H9 (cell line): ENCODE measurements around the gene C19orf44. TPM values are rescaled to one million over a fixed set of nuclear protein-coding genes. Genes with fewer than 3 reads are reported as not detected.

Experiments
- DNase-seq: peaks from one replicate; pipeline ENCODE4 v3.0.0-alpha.2; 2017
- H2AFZ ChIP-seq: one replicate; pipeline ENCODE4 v1.6.1; 2013; ENCODE audit warnings: mild to moderate bottlenecking, low read length, control low read depth, moderate library complexity
- H2AK5ac ChIP-seq: 2 replicates; pipeline ENCODE4 v1.6.1; 2013; ENCODE audit warnings: low read length, control low read depth, mixed read lengths; ENCODE audit not compliant: insufficient read length
- H2BK120ac ChIP-seq: one replicate; pipeline ENCODE4 v1.6.1; 2013; ENCODE audit warnings: low read depth, mild to moderate bottlenecking, low read length, control low read depth, inconsistent platforms; ENCODE audit not compliant: poor library complexity, severe bottlenecking
- H2BK12ac ChIP-seq: 2 replicates; pipeline ENCODE4 v1.6.1; 2013; ENCODE audit warnings: low read length, control low read depth, mixed read lengths, low read depth; ENCODE audit not compliant: insufficient read length
- H2BK15ac ChIP-seq: 2 replicates; pipeline ENCODE4 v1.6.1; 2013; ENCODE audit warnings: low read depth, low read length, control low read depth
- H2BK20ac ChIP-seq: one replicate; pipeline ENCODE4 v1.6.1; 2013; ENCODE audit warnings: low read depth, mild to moderate bottlenecking, low read length, control low read depth, inconsistent platforms; ENCODE audit not compliant: poor library complexity, severe bottlenecking
- H2BK5ac ChIP-seq: 2 replicates; pipeline ENCODE4 v1.6.1; 2013; ENCODE audit warnings: low read length, control low read depth, mixed read lengths; ENCODE audit not compliant: insufficient read length
- H3K14ac ChIP-seq: 2 replicates; pipeline ENCODE4 v1.6.1; 2013; ENCODE audit warnings: low read length, control low read depth; ENCODE audit not compliant: insufficient read depth
- H3K18ac ChIP-seq: 2 replicates; pipeline ENCODE4 v1.6.1; 2013; ENCODE audit warnings: low read depth, mild to moderate bottlenecking, mixed read lengths, low read length, control low read depth; ENCODE audit not compliant: insufficient read length
- H3K23ac ChIP-seq: 2 replicates; pipeline ENCODE4 v1.6.1; 2013; ENCODE audit warnings: low read length, control low read depth, mixed read lengths, low read depth; ENCODE audit not compliant: insufficient read length
- H3K23me2 ChIP-seq: 2 replicates; pipeline ENCODE4 v1.6.1; 2013; ENCODE audit warnings: low read depth, mild to moderate bottlenecking, mixed read lengths, low read length, control low read depth; ENCODE audit not compliant: insufficient read length, poor library complexity, severe bottlenecking
- H3K27ac ChIP-seq: 2 replicates; pipeline ENCODE4 v1.5.1; 2013; ENCODE audit warnings: low read length, control low read depth, mixed read lengths, low read depth; ENCODE audit not compliant: insufficient read length
- H3K27me3 ChIP-seq: 2 replicates; pipeline ENCODE4 v1.6.1; 2013; ENCODE audit warnings: low read length, control low read depth, inconsistent platforms; ENCODE audit not compliant: insufficient read depth
- H3K4ac ChIP-seq: 2 replicates; pipeline ENCODE4 v1.6.1; 2013; ENCODE audit warnings: low read depth, mild to moderate bottlenecking, control low read depth, inconsistent platforms, low read length, moderate library complexity
- H3K4me1 ChIP-seq: 2 replicates; pipeline ENCODE4 v1.6.1; 2013; ENCODE audit warnings: low read length, control low read depth, inconsistent platforms; ENCODE audit not compliant: insufficient read depth
- H3K4me2 ChIP-seq: 2 replicates; pipeline ENCODE4 v1.6.1; 2013; ENCODE audit warnings: low read length, control low read depth, mixed read lengths; ENCODE audit not compliant: insufficient read length, insufficient read depth
- H3K56ac ChIP-seq: 2 replicates; pipeline ENCODE4 v1.6.1; 2013; ENCODE audit warnings: low read depth, mild to moderate bottlenecking, mixed read lengths, low read length, control low read depth; ENCODE audit not compliant: insufficient read length
- H3K79me1 ChIP-seq: 2 replicates; pipeline ENCODE4 v1.6.1; 2013; ENCODE audit warnings: low read depth, mild to moderate bottlenecking, moderate library complexity, low read length, control low read depth, inconsistent platforms; ENCODE audit not compliant: insufficient read depth, poor library complexity, severe bottlenecking
- H3K79me2 ChIP-seq: 2 replicates; pipeline ENCODE4 v1.6.1; 2013; ENCODE audit warnings: low read length, control low read depth, inconsistent platforms; ENCODE audit not compliant: insufficient read depth
- H3K9ac ChIP-seq: 2 replicates; pipeline ENCODE4 v1.6.1; 2013; ENCODE audit warnings: low read length, control low read depth, mixed read lengths; ENCODE audit not compliant: insufficient read length; ENCODE audit errors: extremely low read depth
- H3K9me3 ChIP-seq: one replicate; pipeline ENCODE4 v1.6.1; 2013; ENCODE audit warnings: low read depth, low read length, inconsistent platforms; ENCODE audit not compliant: control insufficient read depth
- H3T11ph ChIP-seq: one replicate; pipeline ENCODE4 v1.6.1; 2013; ENCODE audit warnings: mild to moderate bottlenecking, low read length, control low read depth, inconsistent platforms
- H4K20me1 ChIP-seq: one replicate; pipeline ENCODE4 v1.6.1; 2013; ENCODE audit not compliant: control insufficient read depth, insufficient read length, insufficient read depth
- H4K5ac ChIP-seq: 2 replicates; pipeline ENCODE4 v1.6.1; 2013; ENCODE audit warnings: low read depth, mild to moderate bottlenecking, mixed read lengths, low read length, control low read depth; ENCODE audit not compliant: insufficient read length
- H4K8ac ChIP-seq: replicated peaks from 2 replicates; pipeline ENCODE4 v1.6.1; 2013; ENCODE audit warnings: low read length, control low read depth, mixed read lengths, low read depth; ENCODE audit not compliant: insufficient read length
- H4K91ac ChIP-seq: 2 replicates; pipeline ENCODE4 v1.6.1; 2013; ENCODE audit warnings: low read depth, mild to moderate bottlenecking, moderate library complexity, mixed read lengths, low read length, control low read depth; ENCODE audit not compliant: insufficient read length
- H3K27ac Mint-ChIP-seq, 3 experiments: 2 replicates in 2 of 3; 3 replicates in 1 of 3; pipeline ENCODE4 v1.8.0; 2020 to 2021; ENCODE audit warnings: mixed read lengths in 3 of 3, mild to moderate bottlenecking in 1 of 3, moderate library complexity in 1 of 3
- H3K27me3 Mint-ChIP-seq: 2 replicates; pipeline ENCODE4 v1.8.0; 2021; ENCODE audit warnings: low read depth, mild to moderate bottlenecking, moderate library complexity, mixed read lengths
- H3K36me3 Mint-ChIP-seq, 3 experiments: 2 replicates in 2 of 3; 3 replicates in 1 of 3; pipeline ENCODE4 v1.8.0; 2020 to 2021; ENCODE audit warnings: low read depth in 3 of 3, mixed read lengths in 3 of 3; ENCODE audit not compliant: insufficient read depth in 1 of 3
- H3K4me1 Mint-ChIP-seq, 2 experiments: 2 replicates each; pipeline ENCODE4 v1.8.0; 2020; ENCODE audit warnings: mixed read lengths in 2 of 2
- H3K4me3 Mint-ChIP-seq, 2 experiments: 2 replicates in 1 of 2; 3 replicates in 1 of 2; pipeline ENCODE4 v1.8.0; 2020 to 2021; ENCODE audit warnings: mild to moderate bottlenecking in 2 of 2, mixed read lengths in 2 of 2, moderate library complexity in 1 of 2
- H3K9me3 Mint-ChIP-seq, 2 experiments: 2 replicates in 1 of 2; 3 replicates in 1 of 2; pipeline ENCODE4 v1.8.0; 2020; ENCODE audit warnings: mild to moderate bottlenecking in 2 of 2, mixed read lengths in 2 of 2, moderate library complexity in 1 of 2
- WGBS: extraction: QIAGEN DNeasy Blood & Tissue Kit; methylation state at CpG from one replicate; pipeline ENCODE4 v1.1.7; 2013; ENCODE audit warnings: missing lambda C conversion rate, low lambda C conversion rate, mixed read lengths; ENCODE audit not compliant: insufficient read length; ENCODE audit errors: extremely low coverage; 5-methylcytosine and 5-hydroxymethylcytosine counted together
- total RNA-seq: library from RNA; stranded (reverse); gene quantifications from 2 replicates; pipeline ENCODE4 v1.2.1, GENCODE V29; 2021
- TF ChIP-seq, protein P1 (sequence below): fragments of 200-600 bp; sonication (generic); conservative IDR thresholded peaks from 3 replicates; pipeline ENCODE4 v1.8.0; 2021; ENCODE audit warnings: antibody characterized with exemption, mild to moderate bottlenecking

Gene C19orf44
- total RNA-seq, 1 experiment from 2014 or later = 6.4 TPM

- Histone ChIP-seq H2AK5ac (no peak overlapping the region), H4K8ac (no peak overlapping the region), H3K79me2 (no peaks in the 10 kb centered on the region), H2AFZ (no peak overlapping the region), H3K27me3 (no peaks in the 10 kb centered on the region), H2BK5ac (no peak overlapping the region), H3K23ac (no peak overlapping the region), H3K27ac (no peak overlapping the region), H3K18ac (no peak overlapping the region), H3T11ph (no peak overlapping the region), H2BK120ac (no peak overlapping the region), H3K79me1 (no peaks in the 10 kb centered on the region), H3K9ac (no peak overlapping the region), H2BK20ac (no peak overlapping the region), H4K20me1 (peaks cover 3% of the 10 kb centered on the region), H3K4me1 (no peaks in the 10 kb centered on the region), H3K14ac (no peak overlapping the region), H3K23me2 (no peaks in the 10 kb centered on the region), H4K5ac (no peak overlapping the region), H3K9me3 (no peaks in the 10 kb centered on the region), H2BK12ac (no peak overlapping the region), H2BK15ac (no peak overlapping the region), H3K4me2 (no peak overlapping the region), H3K4ac (no peak overlapping the region), H3K56ac (no peak overlapping the region), H4K91ac (no peak overlapping the region)
- Mint-ChIP-seq H3K4me3 (no peak overlapping the region), H3K27me3 (no peaks in the 10 kb centered on the region), H3K4me1 (no peaks in the 10 kb centered on the region), H3K9me3 (no peaks in the 10 kb centered on the region), H3K36me3 (peaks cover 39 to 69% (median 58%) of the 10 kb centered on the region in 3 experiments; a peak in 6 of 7 replicates), H3K27ac (no peak overlapping the region; a peak in 1 of 7 replicates)
- DNase-seq = no peak
- TF ChIP-seq, protein P1, sequence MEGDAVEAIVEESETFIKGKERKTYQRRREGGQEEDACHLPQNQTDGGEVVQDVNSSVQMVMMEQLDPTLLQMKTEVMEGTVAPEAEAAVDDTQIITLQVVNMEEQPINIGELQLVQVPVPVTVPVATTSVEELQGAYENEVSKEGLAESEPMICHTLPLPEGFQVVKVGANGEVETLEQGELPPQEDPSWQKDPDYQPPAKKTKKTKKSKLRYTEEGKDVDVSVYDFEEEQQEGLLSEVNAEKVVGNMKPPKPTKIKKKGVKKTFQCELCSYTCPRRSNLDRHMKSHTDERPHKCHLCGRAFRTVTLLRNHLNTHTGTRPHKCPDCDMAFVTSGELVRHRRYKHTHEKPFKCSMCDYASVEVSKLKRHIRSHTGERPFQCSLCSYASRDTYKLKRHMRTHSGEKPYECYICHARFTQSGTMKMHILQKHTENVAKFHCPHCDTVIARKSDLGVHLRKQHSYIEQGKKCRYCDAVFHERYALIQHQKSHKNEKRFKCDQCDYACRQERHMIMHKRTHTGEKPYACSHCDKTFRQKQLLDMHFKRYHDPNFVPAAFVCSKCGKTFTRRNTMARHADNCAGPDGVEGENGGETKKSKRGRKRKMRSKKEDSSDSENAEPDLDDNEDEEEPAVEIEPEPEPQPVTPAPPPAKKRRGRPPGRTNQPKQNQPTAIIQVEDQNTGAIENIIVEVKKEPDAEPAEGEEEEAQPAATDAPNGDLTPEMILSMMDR = no peak
- no CpG with 5 or more reads among the region's 14 CpGs for WGBS
Measured at GRCh38 chr19:16518061-16518460, 21.9 kb downstream of the C19orf44 start.
